ENCODE measurements around the gene PHC3.

DNA sequence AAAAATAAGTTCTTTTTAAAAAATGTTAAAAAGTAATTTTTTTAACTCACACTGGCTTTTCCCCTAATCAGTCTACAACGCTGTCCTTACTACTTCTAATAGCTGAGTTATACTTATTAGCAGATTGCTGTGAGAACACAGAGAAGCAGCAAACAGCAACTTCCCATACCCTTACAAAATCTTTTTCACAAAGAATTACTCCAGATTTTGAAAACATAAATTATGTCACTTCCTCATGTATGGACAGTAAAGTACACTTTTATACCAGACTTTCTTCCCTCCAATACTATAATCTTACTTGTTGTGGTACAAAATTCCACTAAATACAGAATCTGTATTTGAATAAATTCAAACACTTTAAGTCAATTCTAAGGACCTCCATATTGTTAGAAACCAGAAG, 2.1 kb downstream of the PHC3 start:
- TF ChIP-seq POLR2AphosphoS5 (IDR thresholded peaks at IDR 0.05) (no peak), EP300 (IDR thresholded peaks at IDR 0.05; ENCODE audit: low read depth) (no peak)
- TF ChIP-seq, protein P1, sequence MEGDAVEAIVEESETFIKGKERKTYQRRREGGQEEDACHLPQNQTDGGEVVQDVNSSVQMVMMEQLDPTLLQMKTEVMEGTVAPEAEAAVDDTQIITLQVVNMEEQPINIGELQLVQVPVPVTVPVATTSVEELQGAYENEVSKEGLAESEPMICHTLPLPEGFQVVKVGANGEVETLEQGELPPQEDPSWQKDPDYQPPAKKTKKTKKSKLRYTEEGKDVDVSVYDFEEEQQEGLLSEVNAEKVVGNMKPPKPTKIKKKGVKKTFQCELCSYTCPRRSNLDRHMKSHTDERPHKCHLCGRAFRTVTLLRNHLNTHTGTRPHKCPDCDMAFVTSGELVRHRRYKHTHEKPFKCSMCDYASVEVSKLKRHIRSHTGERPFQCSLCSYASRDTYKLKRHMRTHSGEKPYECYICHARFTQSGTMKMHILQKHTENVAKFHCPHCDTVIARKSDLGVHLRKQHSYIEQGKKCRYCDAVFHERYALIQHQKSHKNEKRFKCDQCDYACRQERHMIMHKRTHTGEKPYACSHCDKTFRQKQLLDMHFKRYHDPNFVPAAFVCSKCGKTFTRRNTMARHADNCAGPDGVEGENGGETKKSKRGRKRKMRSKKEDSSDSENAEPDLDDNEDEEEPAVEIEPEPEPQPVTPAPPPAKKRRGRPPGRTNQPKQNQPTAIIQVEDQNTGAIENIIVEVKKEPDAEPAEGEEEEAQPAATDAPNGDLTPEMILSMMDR (IDR thresholded peaks at IDR 0.05): no peak
